ENCODE results near the gene VCL. TPM values are rescaled to one million over a fixed set of nuclear protein-coding genes. Genes with fewer than 3 reads are reported as not detected.

Gene VCL
- polyA plus RNA-seq, 1 donor from 2014 or later = 11.2 TPM

- Histone ChIP-seq H3K9ac (ENCODE audit: low read length) (no peak overlapping the region), H3K4me2 (ENCODE audit: low read length) (no peak overlapping the region), H3K79me2 (replicated peaks; ENCODE audit: insufficient read depth, low read length) (no peaks in the 10 kb centered on the region), H3K27me3 (ENCODE audit: insufficient read depth, low read depth, low read length) (no peaks in the 10 kb centered on the region), H3K9me2 (ENCODE audit: insufficient read depth, low read length) (no peaks in the 10 kb centered on the region), H3K4me3 (ENCODE audit: low read length) (no peak overlapping the region), H3F3A (ENCODE audit: insufficient read depth, low read length, poor library complexity, severe bottlenecking) (no peaks in the 10 kb centered on the region), H3K27ac (ENCODE audit: low read length) (no peak overlapping the region), H3K9me3 (ENCODE audit: low read length) (no peaks in the 10 kb centered on the region), H4K20me1 (ENCODE audit: insufficient read depth) (no peaks in the 10 kb centered on the region), H3K36me3 (ENCODE audit: insufficient read depth, low read length) (no peaks in the 10 kb centered on the region), H2AFZ (ENCODE audit: low read depth, low read length) (no peak overlapping the region)
- no peak for TF ChIP-seq SMC3 (conservative IDR thresholded peaks at IDR 0.05; ENCODE audit: poor library complexity)
- no peak for TF ChIP-seq MXI1 (conservative IDR thresholded peaks at IDR 0.05; ENCODE audit: poor library complexity, severe bottlenecking)
- no peak for TF ChIP-seq EP300 (conservative IDR thresholded peaks at IDR 0.05; ENCODE audit: poor library complexity, severe bottlenecking)
- no peak for TF ChIP-seq CTCF (IDR thresholded peaks at IDR 0.05; ENCODE audit: poor library complexity, severe bottlenecking)
- no peak for TF ChIP-seq TAF1 (IDR thresholded peaks at IDR 0.05; ENCODE audit: low read depth)
- no peak for TF ChIP-seq POLR2AphosphoS5 (IDR thresholded peaks at IDR 0.05)
- TF ChIP-seq EZH2 (IDR thresholded peaks at IDR 0.05; ENCODE audit: borderline replicate concordance, insufficient read depth, low read length, poor library complexity, severe bottlenecking) = no peak
- no peak for TF ChIP-seq RAD21 (conservative IDR thresholded peaks at IDR 0.05)
- TF ChIP-seq REST (IDR thresholded peaks at IDR 0.05; ENCODE audit: borderline replicate concordance) = no peak
Observed at GRCh38 chr10:74121368-74121767, 123.5 kb downstream of the VCL start.

- H3K9me2 ChIP-seq (ENCODE audit: insufficient read depth, low read length) = no peaks in the 10 kb centered on the region
- H3K27me3 ChIP-seq (ENCODE audit: insufficient read depth, low read depth, low read length) = no peaks in the 10 kb centered on the region
- H3K9ac ChIP-seq (ENCODE audit: low read length) = no peak overlapping the region
- H3F3A ChIP-seq (ENCODE audit: insufficient read depth, low read length, poor library complexity, severe bottlenecking) = no peaks in the 10 kb centered on the region
- H3K4me3 ChIP-seq (ENCODE audit: low read length) = no peak overlapping the region
- no peaks in the 10 kb centered on the region for H3K36me3 ChIP-seq (ENCODE audit: insufficient read depth, low read length)
- no peaks in the 10 kb centered on the region for H3K9me3 ChIP-seq (ENCODE audit: low read length)
- no peak overlapping the region for H2AFZ ChIP-seq (ENCODE audit: low read depth, low read length)
- no peaks in the 10 kb centered on the region for H3K79me2 ChIP-seq (replicated peaks; ENCODE audit: insufficient read depth, low read length)
- no peak overlapping the region for H3K27ac ChIP-seq (ENCODE audit: low read length)
- H4K20me1 ChIP-seq (ENCODE audit: insufficient read depth) = no peaks in the 10 kb centered on the region
- no peak overlapping the region for H3K4me2 ChIP-seq (ENCODE audit: low read length)
- TF ChIP-seq SMC3 (conservative IDR thresholded peaks at IDR 0.05; ENCODE audit: poor library complexity) (no peak), REST (IDR thresholded peaks at IDR 0.05; ENCODE audit: borderline replicate concordance) (no peak), EZH2 (IDR thresholded peaks at IDR 0.05; ENCODE audit: borderline replicate concordance, insufficient read depth, low read length, poor library complexity, severe bottlenecking) (no peak), MXI1 (conservative IDR thresholded peaks at IDR 0.05; ENCODE audit: poor library complexity, severe bottlenecking) (no peak), RAD21 (conservative IDR thresholded peaks at IDR 0.05) (no peak), POLR2AphosphoS5 (IDR thresholded peaks at IDR 0.05) (no peak), EP300 (conservative IDR thresholded peaks at IDR 0.05; ENCODE audit: poor library complexity, severe bottlenecking) (no peak), TAF1 (IDR thresholded peaks at IDR 0.05; ENCODE audit: low read depth) (no peak), CTCF (IDR thresholded peaks at IDR 0.05; ENCODE audit: poor library complexity, severe bottlenecking) (no peak)
Observed at GRCh38 chr10:74122060-74122459, 124.1 kb downstream of the VCL start.
